EL (cell line): Measurements from ENCODE around the gene LRWD1.
"Not testable (repeated sequence)": the region's sequence is repeated elsewhere in the genome, so short reads cannot be mapped to it uniquely, and the experiment has no call there.

Source experiments
- DNase-seq: peaks from one replicate; pipeline ENCODE4 v3.0.0-alpha.2; 2016

Gene LRWD1

GRCh38 chr7:102444961-102445673 is 19.7 kb upstream of the LRWD1 start:
- DNase-seq = no peak

- DNase-seq = no peak
Observed at GRCh38 chr7:102445674-102446071, 19.1 kb upstream of the LRWD1 start.

- no peak for DNase-seq
Observed at GRCh38 chr7:102446387-102447156, 18.2 kb upstream of the LRWD1 start.

- no peak for DNase-seq
Observed at GRCh38 chr7:102447311-102447710, 17.5 kb upstream of the LRWD1 start.

- DNase-seq = no peak
Observed at GRCh38 chr7:102449136-102449535, 15.6 kb upstream of the LRWD1 start.

- DNase-seq = no peak
Observed at GRCh38 chr7:102450242-102450641, 14.5 kb upstream of the LRWD1 start.

GRCh38 chr7:102451371-102452054 is 13.3 kb upstream of the LRWD1 start:
- DNase-seq = peak; percentile 41

GRCh38 chr7:102452451-102452850 is 12.3 kb upstream of the LRWD1 start:
- no peak for DNase-seq

GRCh38 chr7:102453319-102453718 is 11.5 kb upstream of the LRWD1 start:
- no peak for DNase-seq

- DNase-seq = no peak
Observed at GRCh38 chr7:102454468-102454867, 10.3 kb upstream of the LRWD1 start.

- DNase-seq = not testable (repeated sequence)
Observed at GRCh38 chr7:102454932-102455331, 9.9 kb upstream of the LRWD1 start.

GRCh38 chr7:102455596-102455995 is 9.2 kb upstream of the LRWD1 start:
- no peak for DNase-seq

- no peak for DNase-seq
Observed at GRCh38 chr7:102456327-102456726, 8.5 kb upstream of the LRWD1 start.

- no peak for DNase-seq
Observed at GRCh38 chr7:102457352-102457924, 7.3 kb upstream of the LRWD1 start.

GRCh38 chr7:102459221-102459844 is 5.5 kb upstream of the LRWD1 start:
- no peak for DNase-seq

- DNase-seq = no peak
Observed at GRCh38 chr7:102460467-102460866, 4.3 kb upstream of the LRWD1 start.

- peak; percentile 21 for DNase-seq
Observed at GRCh38 chr7:102463841-102464576, 775 bp upstream of the LRWD1 start.

GRCh38 chr7:102466097-102466496 is 1.3 kb downstream of the LRWD1 start:
- DNase-seq = no peak

GRCh38 chr7:102467581-102468477 is 3.0 kb downstream of the LRWD1 start:
- no peak for DNase-seq

GRCh38 chr7:102468478-102469350 is 3.9 kb downstream of the LRWD1 start:
- DNase-seq = no peak
